Thoracic aorta (tissue), 2 donors: ENCODE measurements around the gene GRHPR. TPM values are rescaled to one million over a fixed set of nuclear protein-coding genes. Genes with fewer than 3 reads are reported as not detected.

Source experiments
- ATAC-seq: fragments of 150-250 bp; one replicate; pipeline ENCODE4 v1.8.0; 2017; ENCODE audit warnings: low read depth; ENCODE audit not compliant: insufficient number of reproducible peaks, low FRiP score
- DNase-seq: peaks from one replicate; pipeline ENCODE4 v3.0.0-alpha.2; 2020; ENCODE audit warnings: low spot score
- H3K27ac ChIP-seq, 2 donors: fragments of 200-600 bp; sonication (generic); 1 replicate in 1 of 2; 2 replicates in 1 of 2; pipeline ENCODE4 v1.5.1; 2016; ENCODE audit warnings: mild to moderate bottlenecking in 2 of 2, moderate library complexity in 2 of 2
- H3K27me3 ChIP-seq: fragments of 200-600 bp; sonication (generic); replicated peaks from 2 replicates; pipeline ENCODE4 v1.6.0; 2016; ENCODE audit warnings: mild to moderate bottlenecking; ENCODE audit not compliant: insufficient read depth
- H3K36me3 ChIP-seq: fragments of 200-600 bp; sonication (generic); one replicate; pipeline ENCODE4 v1.5.1; 2016
- H3K4me1 ChIP-seq, 2 donors: fragments of 200-600 bp; sonication (generic); 1 replicate in 1 of 2; 2 replicates in 1 of 2; pipeline versions ENCODE4 v1.5.1 to v1.6.0; 2016; ENCODE audit warnings: low read depth in 2 of 2, mild to moderate bottlenecking in 1 of 2; ENCODE audit not compliant: control insufficient read depth in 1 of 2
- H3K4me3 ChIP-seq: fragments of 200-600 bp; sonication (generic); 2 replicates; pipeline ENCODE4 v1.5.1; 2016; ENCODE audit warnings: mild to moderate bottlenecking
- H3K9me3 ChIP-seq: fragments of 200-600 bp; sonication (generic); 2 replicates; pipeline ENCODE4 v1.5.1; 2016
- CTCF ChIP-seq: fragments of 200-600 bp; sonication (generic); IDR thresholded peaks from one replicate; pipeline ENCODE4 v1.5.1; 2019; ENCODE audit warnings: antibody characterized with exemption
- total RNA-seq, 2 donors: library from RNA; depleted of rRNA; stranded (reverse); fragments of >200 nt; gene quantifications; one replicate each; pipeline versions ENCODE4 v1.1.0 to v1.2.3, GENCODE V29; 2016

The GRHPR gene
- total RNA-seq, 2 donors from 2014 or later, result 111 to 156 TPM

- H3K27ac ChIP-seq, result no peak overlapping the region
- ATAC-seq (no peak), DNase-seq (no peak)
Measured at GRCh38 chr9:37382982-37383357, 39.5 kb upstream of the GRHPR start.

DNA sequence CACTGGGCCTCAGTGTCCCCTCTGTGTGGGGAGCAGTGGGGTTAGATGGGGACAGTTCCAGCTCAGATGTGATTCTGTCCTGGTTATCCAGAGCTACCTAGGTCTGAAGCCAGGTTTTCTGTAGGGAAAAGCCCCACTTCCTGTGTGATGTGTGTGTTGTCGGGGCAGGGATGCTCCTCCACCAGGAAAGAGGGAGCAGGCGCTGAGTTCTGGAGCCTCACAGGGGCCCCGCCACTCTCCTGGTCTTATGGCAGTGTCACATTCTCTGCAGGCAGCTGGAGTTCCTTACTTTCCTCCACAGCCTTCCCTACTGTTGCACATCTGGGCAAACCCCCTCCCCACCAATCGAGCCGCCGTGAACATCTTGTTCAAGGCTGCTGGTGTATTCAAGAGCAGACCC is 39.1 kb upstream of the GRHPR start:
- H3K4me3 ChIP-seq, result no peak overlapping the region
- DNase-seq (no peak), ATAC-seq (no peak)
- TF ChIP-seq CTCF, result no peak
- no peaks in the 10 kb centered on the region for H3K9me3 ChIP-seq
- no peaks in the 10 kb centered on the region for H3K4me1 ChIP-seq
- no peaks in the 10 kb centered on the region for H3K36me3 ChIP-seq
- no peak overlapping the region for H3K27ac ChIP-seq
- no peaks in the 10 kb centered on the region for H3K27me3 ChIP-seq

More at GRCh38 chr9:37382982-37383357, 39.5 kb upstream of the GRHPR start:
- no peaks in the 10 kb centered on the region for H3K4me1 ChIP-seq
- no peaks in the 10 kb centered on the region for H3K27me3 ChIP-seq
- H3K9me3 ChIP-seq, result no peaks in the 10 kb centered on the region
- no peak overlapping the region for H3K4me3 ChIP-seq
- no peaks in the 10 kb centered on the region for H3K36me3 ChIP-seq
- TF ChIP-seq CTCF, result no peak

GRCh38 chr9:37383876-37384746 is 38.4 kb upstream of the GRHPR start:
- Histone ChIP-seq H3K4me1 (no peaks in the 10 kb centered on the region), H3K36me3 (no peaks in the 10 kb centered on the region), H3K27ac (no peak overlapping the region), H3K4me3 (no peak overlapping the region), H3K27me3 (no peaks in the 10 kb centered on the region), H3K9me3 (no peaks in the 10 kb centered on the region)
- DNase-seq, result no peak
- no peak for TF ChIP-seq CTCF
- no peak for ATAC-seq

GRCh38 chr9:37385286-37385685 is 37.2 kb upstream of the GRHPR start:
- Histone ChIP-seq H3K9me3 (no peaks in the 10 kb centered on the region), H3K4me3 (no peak overlapping the region), H3K27ac (no peak overlapping the region), H3K27me3 (no peaks in the 10 kb centered on the region), H3K4me1 (no peaks in the 10 kb centered on the region), H3K36me3 (no peaks in the 10 kb centered on the region)
- TF ChIP-seq CTCF, result no peak
- DNase-seq (no peak), ATAC-seq (no peak)

DNA sequence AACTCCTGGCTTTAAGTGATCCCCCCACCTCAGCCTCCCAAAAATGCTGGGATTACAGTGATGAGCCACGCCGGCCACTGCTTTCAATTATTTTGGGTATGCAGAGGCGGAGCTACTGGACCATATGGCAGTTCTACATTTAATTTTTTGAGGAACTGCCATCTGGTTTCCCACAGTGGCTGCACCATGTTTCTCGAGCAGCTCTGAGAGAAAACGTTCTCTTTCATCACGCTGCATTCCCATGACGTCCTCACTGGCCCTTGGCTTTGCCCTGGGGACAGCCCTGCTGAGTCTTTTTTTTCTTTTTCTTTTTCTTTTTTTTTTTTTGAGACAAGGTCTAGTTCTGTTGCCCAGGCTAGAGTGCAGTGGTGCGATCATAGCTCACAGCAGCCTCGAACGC is 35.5 kb upstream of the GRHPR start:
- TF ChIP-seq CTCF, result no peak
- Histone ChIP-seq H3K27me3 (no peaks in the 10 kb centered on the region), H3K4me1 (no peaks in the 10 kb centered on the region), H3K36me3 (no peaks in the 10 kb centered on the region), H3K4me3 (no peak overlapping the region), H3K9me3 (no peaks in the 10 kb centered on the region), H3K27ac (no peak overlapping the region)
- ATAC-seq, result no peak
- no peak for DNase-seq
